A172 (cell line): Measurements from ENCODE around the gene MS4A14. TPM values are rescaled to one million over a fixed set of nuclear protein-coding genes. Genes with fewer than 3 reads are reported as not detected.
"Not testable (repeated sequence)": the region's sequence is repeated elsewhere in the genome, so short reads cannot be mapped to it uniquely, and the experiment has no call there.

Source experiments
- DNase-seq: peaks from one replicate; pipeline ENCODE4 v3.0.0-alpha.2; 2015; ENCODE audit warnings: low spot score
- total RNA-seq: library from RNA; depleted of rRNA; stranded (reverse); fragments of >200 nt; shearing (Covaris generic); gene quantifications from 2 replicates; pipeline ENCODE4 v1.2.3, GENCODE V29; 2014; rRNA removed

The MS4A14 gene, protein sequence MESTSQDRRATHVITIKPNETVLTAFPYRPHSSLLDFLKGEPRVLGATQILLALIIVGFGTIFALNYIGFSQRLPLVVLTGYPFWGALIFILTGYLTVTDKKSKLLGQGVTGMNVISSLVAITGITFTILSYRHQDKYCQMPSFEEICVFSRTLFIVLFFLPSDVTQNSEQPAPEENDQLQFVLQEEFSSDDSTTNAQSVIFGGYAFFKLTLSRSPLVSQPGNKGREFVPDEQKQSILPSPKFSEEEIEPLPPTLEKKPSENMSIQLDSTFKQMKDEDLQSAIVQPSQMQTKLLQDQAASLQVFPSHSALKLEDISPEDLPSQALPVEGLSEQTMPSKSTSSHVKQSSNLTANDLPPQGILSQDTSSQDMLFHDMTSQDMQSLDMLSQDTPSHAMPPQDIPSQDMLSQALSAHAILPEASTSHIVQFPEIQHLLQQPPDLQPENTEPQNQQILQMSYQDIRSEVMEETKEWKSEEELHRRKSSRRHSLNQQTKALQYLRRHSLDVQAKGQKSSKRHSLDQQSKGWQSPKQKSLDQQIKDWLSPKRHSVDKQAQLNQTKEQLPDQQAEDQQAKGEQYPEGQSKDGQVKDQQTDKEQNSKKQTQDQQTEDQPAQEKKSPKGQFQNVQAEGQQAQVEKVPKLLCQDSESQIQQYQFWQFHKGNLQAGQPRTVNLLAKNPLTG
- total RNA-seq, result not detected in 2 replicates

- no peak for DNase-seq
Observed at GRCh38 chr11:60396382-60396781, at the start of gene MS4A14. TSS of gene MS4A14 (plus strand) at chr11:60396459. CDS start at chr11:60396579, 120 bp downstream.

- no peak for DNase-seq
Observed at GRCh38 chr11:60347084-60347797, 49.0 kb upstream of the MS4A14 start.

- no peak for DNase-seq
Observed at GRCh38 chr11:60348116-60348515, 48.1 kb upstream of the MS4A14 start.

DNA sequence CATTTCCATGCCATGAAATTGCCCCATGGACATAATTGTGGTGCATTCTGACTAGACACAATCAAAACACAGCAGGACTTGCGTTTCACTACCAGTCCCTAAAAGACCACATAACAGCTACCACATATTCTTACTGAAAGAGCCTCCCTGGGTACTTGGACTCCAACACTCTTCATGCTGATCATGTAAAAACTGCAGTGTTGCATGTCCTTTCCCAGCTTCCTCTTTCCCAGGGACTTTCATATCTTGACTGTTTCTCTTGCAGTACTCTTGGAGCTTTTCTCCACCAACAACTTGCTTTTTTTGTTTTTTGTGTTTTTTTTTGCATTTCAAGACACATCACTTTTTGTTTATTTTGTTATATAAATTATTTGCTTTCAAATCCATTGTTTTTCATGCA is 46.3 kb upstream of the MS4A14 start:
- DNase-seq, result no peak

GRCh38 chr11:60357771-60358170 is 38.5 kb upstream of the MS4A14 start:
- no peak for DNase-seq

GRCh38 chr11:60360621-60361020 is 35.6 kb upstream of the MS4A14 start:
- no peak for DNase-seq

GRCh38 chr11:60362241-60362640 is 34.0 kb upstream of the MS4A14 start:
- DNase-seq, result no peak

DNA sequence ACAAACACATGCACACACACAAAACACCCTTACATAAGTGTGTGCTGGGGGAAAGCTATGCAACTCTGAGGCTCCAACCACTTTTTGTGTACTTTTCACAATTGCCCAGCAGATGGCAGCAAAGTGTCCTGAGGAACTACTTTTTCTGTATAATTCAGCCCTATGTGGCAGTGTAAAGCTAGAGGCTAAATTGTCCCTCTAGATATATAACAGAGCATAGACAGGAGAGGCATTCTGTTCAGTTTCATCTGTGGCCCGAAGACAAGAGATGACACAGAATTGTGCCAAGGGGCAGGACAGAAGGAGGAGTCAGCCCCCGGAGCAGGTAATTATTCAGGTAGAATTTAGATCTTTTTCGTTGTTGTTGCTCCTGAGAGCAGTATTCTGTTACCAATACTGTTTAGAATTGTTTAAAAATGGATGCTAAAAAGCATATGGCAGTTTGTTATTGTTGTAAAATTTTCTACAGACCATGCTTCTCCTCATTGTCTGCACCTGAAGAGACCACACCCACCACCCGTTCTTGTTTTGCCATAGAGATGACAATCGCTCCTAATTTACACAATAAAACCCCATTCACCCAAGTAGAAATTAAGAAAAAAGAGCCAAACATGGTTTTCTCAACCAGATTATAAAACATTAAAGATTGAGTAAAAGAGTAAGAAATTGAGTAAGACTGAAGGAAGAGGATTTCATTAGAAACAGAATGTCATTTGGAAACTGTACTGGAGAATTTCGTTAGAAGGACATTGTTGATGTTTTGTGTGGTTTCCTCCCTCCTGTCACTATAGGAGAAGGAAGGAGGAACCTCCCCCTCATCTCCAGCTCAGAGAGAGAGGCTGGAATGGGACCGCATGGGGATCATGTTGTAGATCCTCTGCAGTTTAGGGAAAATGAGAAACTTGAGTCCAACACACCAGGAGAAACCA is 32.5 kb upstream of the MS4A14 start:
- DNase-seq, result peak; percentile 34

DNA sequence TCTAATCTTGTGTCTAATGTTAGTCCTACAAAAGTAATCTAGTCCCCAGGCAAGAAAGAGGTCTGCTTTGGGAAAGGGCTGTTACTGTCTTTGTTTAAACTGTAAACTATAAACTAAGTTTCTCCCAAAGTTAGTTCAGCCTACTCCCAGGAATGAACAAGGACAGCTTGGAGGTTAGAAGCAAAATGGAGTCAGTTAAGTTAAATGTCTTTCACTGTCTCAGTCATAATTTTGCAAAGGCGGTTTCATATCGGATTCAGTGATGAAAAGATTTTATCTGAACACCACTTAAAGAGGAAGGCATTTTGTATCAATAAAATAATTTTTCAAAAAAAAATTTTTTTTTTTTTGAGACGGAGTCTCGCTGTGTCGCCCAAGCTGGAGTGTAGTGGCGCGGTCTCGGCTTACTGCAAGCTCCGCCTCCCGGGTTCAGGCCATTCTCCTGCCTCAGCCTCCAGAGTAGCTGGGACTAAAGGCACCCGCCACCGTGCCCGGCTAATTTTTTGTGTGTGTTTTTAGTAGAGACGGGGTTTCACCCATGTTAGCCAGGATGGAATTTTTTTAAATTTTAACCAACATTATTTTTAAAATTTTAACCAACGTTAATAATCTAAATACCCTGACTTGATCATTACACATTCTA is 29.9 kb upstream of the MS4A14 start:
- not testable (repeated sequence) for DNase-seq

DNA sequence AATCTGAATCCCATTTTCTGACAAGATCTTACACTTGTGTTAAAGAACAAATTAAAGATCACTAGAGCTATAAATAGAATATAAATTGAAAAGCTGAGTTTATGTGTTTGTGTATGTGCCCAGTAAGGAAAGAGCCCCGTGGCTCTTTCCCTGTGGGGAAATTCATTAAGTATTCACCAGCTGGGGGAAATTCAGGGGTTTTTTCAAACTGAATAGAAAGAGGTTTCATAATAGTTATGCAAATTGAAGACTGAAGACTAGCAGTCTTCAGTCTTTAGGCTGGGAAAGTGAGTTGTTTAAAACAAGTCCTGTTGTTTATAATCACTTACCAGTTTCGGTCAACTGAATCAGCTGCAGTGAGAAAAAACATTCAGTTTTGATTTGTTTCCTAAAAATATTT is 29.2 kb upstream of the MS4A14 start:
- DNase-seq, result no peak

DNA sequence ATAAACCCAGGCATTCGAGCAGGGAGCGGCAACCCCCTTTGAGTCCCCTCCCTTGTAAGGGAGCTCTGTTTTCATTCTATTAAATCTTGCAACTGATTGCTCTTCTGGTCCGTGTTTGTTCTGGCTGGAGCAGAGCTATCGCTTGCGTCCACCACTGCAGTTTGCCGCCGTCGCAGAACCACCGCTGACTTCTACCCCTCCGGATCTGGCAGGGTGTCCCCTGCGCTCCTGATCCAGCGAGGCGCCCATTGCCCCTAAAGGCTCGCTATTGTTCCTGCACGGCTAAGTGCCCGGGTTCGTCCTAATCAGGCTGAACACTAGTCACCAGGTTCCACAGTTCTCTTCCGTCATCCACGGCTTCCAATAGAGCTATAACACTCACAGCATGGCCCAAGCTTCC is 28.4 kb upstream of the MS4A14 start:
- no peak for DNase-seq

GRCh38 chr11:60370252-60370810 is 25.9 kb upstream of the MS4A14 start:
- no peak for DNase-seq

GRCh38 chr11:60370811-60371298 is 25.4 kb upstream of the MS4A14 start:
- DNase-seq, result no peak

DNA sequence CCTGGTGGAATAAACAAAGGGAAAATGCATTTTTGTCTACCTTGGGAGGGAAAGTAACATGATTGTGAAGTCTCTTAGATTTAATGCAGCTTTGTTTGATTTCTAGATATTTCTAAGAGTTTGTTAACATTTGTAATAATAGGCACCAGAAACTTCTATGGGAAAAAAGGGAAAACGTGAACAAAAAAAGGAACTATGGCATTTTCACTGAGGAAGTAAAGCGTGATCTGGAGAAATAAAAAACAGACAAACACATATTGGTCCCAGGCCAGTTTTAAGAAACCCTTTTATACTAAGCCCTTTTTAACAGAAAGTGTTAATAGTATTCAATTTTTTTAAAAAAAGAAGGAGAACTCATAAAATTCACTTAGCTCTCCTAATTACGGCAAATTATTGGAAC is 24.9 kb upstream of the MS4A14 start:
- no peak for DNase-seq

DNA sequence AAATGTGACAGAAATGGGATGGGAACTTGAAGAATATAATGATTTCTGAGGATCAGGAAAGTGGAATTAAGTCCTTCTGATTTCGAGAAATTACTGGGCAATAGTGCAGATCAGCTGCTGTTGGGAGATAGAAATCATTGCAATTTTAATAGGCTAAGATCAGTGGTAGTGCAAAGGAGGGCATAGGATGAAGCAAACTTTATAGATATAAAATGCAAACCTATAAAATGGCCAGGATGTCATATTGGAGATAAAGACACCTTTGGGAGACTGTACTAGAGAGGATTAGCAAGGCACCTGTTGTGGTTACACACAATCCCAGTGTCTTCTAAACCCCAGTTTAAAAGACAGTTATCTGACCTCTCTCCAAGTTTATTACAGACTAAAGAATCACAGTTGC is 24.4 kb upstream of the MS4A14 start:
- no peak for DNase-seq

GRCh38 chr11:60372767-60373166 is 23.5 kb upstream of the MS4A14 start:
- no peak for DNase-seq

- no peak for DNase-seq
Observed at GRCh38 chr11:60375316-60375715, 20.9 kb upstream of the MS4A14 start.

GRCh38 chr11:60376601-60377000 is 19.7 kb upstream of the MS4A14 start:
- DNase-seq, result no peak

DNA sequence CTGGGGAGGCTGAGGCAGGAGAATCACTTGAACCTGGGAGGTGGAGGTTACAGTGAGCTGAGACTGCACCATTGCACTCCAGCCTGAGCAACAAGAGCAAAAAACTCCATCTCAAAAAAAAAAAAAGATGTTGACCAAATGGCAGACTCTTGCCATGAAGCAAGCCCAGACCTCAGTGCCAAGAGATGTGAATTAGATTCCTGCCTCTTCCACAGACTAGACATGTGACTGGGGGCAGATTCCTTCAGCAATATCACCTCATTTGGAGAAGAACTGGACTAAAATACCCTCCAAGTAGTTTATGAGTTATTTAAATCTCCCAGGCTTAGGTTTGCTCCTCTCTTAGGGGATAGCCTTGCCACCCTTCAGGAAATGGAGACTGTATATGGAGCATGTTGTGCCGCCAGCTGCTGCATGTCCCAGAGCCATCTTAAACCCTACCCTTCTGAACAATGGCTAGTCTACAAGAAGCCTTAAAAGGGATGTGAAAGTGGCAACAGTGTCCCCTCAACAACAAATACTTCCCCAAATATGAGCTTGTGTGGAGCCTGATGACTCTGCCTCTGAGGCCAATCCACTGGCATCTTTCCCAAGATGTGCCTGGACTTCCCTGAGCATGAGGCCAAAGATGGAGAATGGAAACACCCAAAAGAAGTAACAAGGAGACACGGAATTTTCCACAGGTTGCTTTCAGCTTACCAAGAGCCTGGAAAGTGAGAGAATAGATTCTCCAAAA is 18.7 kb upstream of the MS4A14 start:
- DNase-seq, result no peak

GRCh38 chr11:60378354-60378753 is 17.9 kb upstream of the MS4A14 start, which contains the start of gene MS4A7:
TSS of gene MS4A7 (plus strand) at chr11:60378532. CDS start at chr11:60383142, 4,610 bp downstream.
- DNase-seq, result no peak
